ENCODE data around the gene CDH8. TPM values are rescaled to one million over a fixed set of nuclear protein-coding genes. Genes with fewer than 3 reads are reported as not detected.
"Not testable (repeated sequence)": the region's sequence is repeated elsewhere in the genome, so short reads cannot be mapped to it uniquely, and the experiment has no call there.

Gene CDH8
- total RNA-seq, 2 donors from 2014 or later = 1.2 TPM; not detected in 1

DNA sequence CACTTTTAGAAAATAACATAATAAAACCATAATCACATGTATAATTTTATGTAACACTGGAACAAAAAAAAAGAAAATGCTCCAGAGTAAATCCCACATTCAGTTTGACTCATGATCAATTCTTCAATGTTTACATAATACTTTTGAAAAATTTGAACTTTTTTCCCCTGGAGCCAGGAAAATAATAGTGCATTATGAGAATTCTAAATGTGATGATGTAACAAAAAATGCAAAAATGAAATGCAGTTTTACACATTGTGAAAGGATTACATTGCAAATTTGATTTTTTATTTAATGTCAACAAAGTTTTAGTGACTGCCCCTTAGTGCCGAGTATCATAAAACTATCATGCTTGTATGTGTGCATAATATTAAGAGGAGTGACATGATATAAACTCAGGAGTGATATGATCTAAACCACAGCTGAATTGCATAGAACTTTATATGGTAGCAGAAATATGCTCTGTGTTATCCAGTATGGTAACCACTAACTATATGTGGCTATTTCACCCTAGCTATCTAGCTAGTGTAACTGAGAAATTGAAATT, 238.2 kb downstream of the CDH8 start:
- H3K9me3 Mint-ChIP-seq = peaks cover 32% of the 10 kb centered on the region
- DNase-seq (ENCODE audit: low spot score) = no peak
- ATAC-seq = no peak
- H3K4me3 Mint-ChIP-seq = no peak overlapping the region
- peaks cover 27% of the 10 kb centered on the region for H3K36me3 Mint-ChIP-seq
- no peaks in the 10 kb centered on the region for H3K27me3 Mint-ChIP-seq
- H3K27ac Mint-ChIP-seq = no peak overlapping the region
- no peaks in the 10 kb centered on the region for H3K4me1 Mint-ChIP-seq (ENCODE audit: low read depth in 2 of 2)

DNA sequence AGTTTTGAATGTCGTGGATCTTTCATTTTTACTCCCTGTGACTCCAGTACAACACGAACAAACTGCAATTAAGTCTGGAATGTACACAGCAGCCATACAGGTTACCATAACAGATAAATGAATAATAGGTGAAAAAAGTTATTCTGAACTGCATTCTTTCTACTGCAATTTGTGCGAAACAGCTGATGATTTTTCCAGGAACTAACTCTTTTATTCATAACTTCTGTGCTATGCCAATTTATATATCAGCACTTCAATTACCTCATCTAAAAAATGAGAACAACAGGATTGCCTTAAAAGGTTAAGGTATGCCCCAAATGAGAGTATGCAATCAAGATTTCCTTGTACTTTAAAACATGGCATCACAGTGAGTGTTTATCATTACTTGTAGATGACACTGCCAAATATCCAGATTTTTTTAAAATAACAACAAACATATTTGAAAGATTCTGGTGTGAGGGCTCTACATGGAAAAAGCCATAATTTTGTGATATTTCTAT, 238.9 kb downstream of the CDH8 start:
- H3K9me3 Mint-ChIP-seq = peaks cover 32% of the 10 kb centered on the region
- H3K27ac Mint-ChIP-seq = no peak overlapping the region
- no peaks in the 10 kb centered on the region for H3K27me3 Mint-ChIP-seq
- peaks cover 27% of the 10 kb centered on the region for H3K36me3 Mint-ChIP-seq
- no peak overlapping the region for H3K4me3 Mint-ChIP-seq
- ATAC-seq (no peak), DNase-seq (ENCODE audit: low spot score) (no peak)
- H3K4me1 Mint-ChIP-seq (ENCODE audit: low read depth in 2 of 2) = no peaks in the 10 kb centered on the region

DNA sequence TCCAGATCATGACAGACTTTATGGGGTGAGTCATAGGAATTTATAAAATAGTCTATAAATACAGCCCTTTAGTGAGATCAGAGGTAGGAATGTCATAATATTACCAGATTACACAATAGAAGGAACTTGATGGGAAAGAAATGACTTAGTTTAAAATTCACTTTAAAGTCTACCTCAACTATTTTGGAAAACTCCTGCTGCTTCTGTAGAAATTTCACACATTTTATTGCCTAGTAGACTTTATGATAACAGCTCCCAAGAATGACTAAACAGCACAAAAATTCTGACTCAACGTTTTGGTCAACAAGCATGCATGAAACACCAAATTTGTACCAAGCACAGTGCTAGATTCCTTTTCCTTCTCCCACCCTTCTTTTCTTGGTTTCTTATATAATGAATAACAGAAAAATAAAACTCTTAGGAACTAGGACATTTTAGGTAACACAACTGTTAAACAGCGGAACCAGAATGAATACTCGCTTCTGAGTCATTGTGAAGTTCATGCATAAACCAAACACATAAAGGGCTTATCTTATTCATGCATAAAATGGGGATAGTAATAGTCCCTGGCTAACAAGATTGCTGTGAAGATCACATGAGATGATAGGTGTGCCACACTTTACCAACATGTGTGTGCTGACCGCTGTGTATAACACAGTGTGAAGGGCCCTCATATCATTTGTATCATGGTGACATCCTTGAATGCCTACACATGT, 243.9 kb downstream of the CDH8 start:
- DNase-seq (ENCODE audit: low spot score) (no peak), ATAC-seq (no peak)
- Mint-ChIP-seq H3K9me3 (peaks cover 22% of the 10 kb centered on the region), H3K4me3 (no peak overlapping the region), H3K27ac (no peak overlapping the region), H3K27me3 (no peaks in the 10 kb centered on the region), H3K4me1 (ENCODE audit: low read depth in 2 of 2) (no peaks in the 10 kb centered on the region), H3K36me3 (peaks cover 21% of the 10 kb centered on the region)

DNA sequence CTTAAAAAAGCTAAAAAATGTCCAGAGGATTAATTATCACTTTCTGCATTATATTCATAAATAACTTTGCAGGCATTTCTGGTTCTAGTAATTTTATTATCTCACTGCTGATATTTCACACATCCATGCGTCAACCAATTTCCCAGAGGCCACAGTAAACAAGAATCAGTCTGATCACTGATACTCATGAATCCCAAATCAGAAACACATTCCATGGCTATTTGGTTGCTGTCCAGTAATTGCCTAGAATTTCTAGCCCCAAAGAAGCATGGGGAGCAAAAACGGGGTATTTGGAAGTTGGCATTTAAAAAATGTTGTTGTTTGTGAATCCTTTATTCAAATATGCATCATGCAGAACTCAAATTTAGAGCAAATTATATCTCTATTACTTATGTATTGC, 244.8 kb downstream of the CDH8 start:
- Mint-ChIP-seq H3K36me3 (peaks cover 17% of the 10 kb centered on the region), H3K4me1 (ENCODE audit: low read depth in 2 of 2) (no peaks in the 10 kb centered on the region), H3K4me3 (no peak overlapping the region), H3K9me3 (peaks cover 18% of the 10 kb centered on the region), H3K27ac (no peak overlapping the region), H3K27me3 (no peaks in the 10 kb centered on the region)
- ATAC-seq = no peak
- no peak for DNase-seq (ENCODE audit: low spot score)

DNA sequence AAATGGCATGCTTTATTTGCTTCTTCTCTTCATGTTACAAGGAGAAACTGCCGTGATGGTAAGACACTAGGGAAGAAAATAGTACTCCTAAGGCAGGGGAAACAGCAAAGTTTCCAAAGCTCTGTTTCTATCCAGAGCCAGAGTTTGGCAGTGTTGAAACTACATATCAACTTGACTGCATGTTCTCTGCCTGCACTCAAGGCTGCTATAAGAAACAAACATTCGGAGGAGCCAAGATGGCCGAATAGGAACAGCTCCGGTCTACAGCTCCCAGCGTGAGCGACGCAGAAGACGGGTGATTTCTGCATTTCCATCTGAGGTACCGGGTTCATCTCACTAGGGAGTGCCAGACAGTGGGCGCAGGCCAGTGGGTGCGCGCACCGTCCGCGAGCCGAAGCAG, 254.4 kb downstream of the CDH8 start:
- ATAC-seq; H3K27ac Mint-ChIP-seq; DNase-seq (ENCODE audit: low spot score); H3K4me1 Mint-ChIP-seq (ENCODE audit: low read depth in 2 of 2); H3K36me3 Mint-ChIP-seq; H3K4me3 Mint-ChIP-seq; H3K27me3 Mint-ChIP-seq: not testable (repeated sequence)
- peaks cover 12% of the 10 kb centered on the region for H3K9me3 Mint-ChIP-seq

DNA sequence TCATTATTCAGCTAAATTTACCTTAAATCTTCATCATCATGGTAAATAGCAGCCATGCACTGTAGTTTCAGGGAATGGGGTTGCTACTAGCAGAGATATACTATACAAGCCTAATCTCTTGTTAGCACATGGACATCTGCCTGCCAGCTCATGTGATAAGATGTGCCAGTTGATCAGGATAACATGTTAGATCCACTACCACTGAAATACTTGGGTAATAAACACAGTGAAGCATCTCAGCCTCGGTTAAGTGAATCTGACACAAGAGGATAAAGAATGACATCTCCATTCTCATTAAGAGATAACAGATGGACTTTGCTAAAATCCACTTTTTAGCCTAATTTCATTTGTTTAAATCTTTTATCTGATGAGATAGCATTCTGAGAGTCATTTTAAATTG, 256.1 kb downstream of the CDH8 start:
- H3K4me3 Mint-ChIP-seq = no peak overlapping the region
- H3K9me3 Mint-ChIP-seq = peaks cover 17% of the 10 kb centered on the region
- H3K4me1 Mint-ChIP-seq (ENCODE audit: low read depth in 2 of 2) = no peaks in the 10 kb centered on the region
- H3K27me3 Mint-ChIP-seq = no peaks in the 10 kb centered on the region
- ATAC-seq (no peak), DNase-seq (ENCODE audit: low spot score) (no peak)
- no peak overlapping the region for H3K27ac Mint-ChIP-seq
- peaks cover 5% of the 10 kb centered on the region for H3K36me3 Mint-ChIP-seq

DNA sequence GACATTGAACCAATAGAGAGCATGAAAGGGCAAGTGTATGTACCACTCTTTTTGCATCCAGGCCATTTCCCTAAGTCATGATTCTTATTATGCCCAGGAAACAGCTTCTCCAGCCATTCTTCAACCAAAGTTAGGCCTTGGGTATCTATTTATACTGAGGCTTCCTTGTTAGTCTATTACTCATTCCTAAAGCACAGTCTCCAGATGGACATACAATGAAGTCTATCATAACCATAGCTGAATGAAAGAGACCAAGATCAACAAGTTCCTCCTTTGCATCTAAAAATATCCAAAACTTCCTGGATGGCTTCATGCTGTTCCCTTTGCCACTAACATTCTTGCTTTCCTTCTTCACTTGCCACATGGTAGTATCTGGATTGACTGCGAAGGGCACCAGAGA, 265.9 kb downstream of the CDH8 start:
- no peak overlapping the region for H3K4me3 Mint-ChIP-seq
- H3K4me1 Mint-ChIP-seq (ENCODE audit: low read depth in 2 of 2) = no peaks in the 10 kb centered on the region
- H3K9me3 Mint-ChIP-seq = peaks cover 11% of the 10 kb centered on the region
- ATAC-seq (no peak), DNase-seq (ENCODE audit: low spot score) (no peak)
- H3K27ac Mint-ChIP-seq = no peak overlapping the region
- H3K36me3 Mint-ChIP-seq = no peaks in the 10 kb centered on the region
- H3K27me3 Mint-ChIP-seq = no peaks in the 10 kb centered on the region

DNA sequence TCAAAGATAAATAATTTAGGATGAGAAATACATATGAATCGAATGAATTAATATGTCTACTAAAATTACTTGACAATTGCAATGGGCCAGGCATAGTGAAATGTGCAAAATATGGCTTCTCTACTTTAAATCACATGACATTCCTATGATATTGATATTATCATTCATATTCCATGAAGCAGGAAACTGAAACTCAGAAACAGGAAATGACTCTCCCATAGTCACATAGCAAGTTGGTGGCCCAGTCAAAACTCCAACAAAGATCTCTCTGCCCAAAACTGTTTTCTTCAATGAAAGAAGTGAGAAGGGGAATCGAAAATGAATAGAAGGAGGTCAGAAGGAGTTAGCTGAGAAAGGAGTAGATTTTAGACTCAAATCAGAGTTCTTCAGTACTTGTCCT, 272.2 kb downstream of the CDH8 start:
- no peak overlapping the region for H3K4me3 Mint-ChIP-seq
- H3K27ac Mint-ChIP-seq = no peak overlapping the region

DNA sequence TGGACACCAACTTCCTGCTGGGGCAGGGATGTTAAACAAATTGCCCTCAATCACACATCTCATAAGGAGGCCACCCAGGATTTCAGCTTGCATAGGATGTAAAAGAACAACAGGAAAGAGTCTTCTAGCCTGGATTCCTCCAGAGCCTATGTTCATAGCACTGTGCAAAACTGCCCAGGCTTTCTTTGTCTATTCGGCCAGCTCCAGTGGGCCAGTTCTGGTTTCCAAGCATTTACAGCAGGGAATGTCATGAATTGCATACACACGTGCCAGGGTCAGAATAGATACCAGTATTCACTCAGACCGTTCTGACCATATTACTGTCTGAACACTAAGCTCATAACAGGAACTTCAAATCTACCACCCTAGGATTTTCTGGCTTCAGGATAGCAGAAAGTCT, 273.2 kb downstream of the CDH8 start:
- Mint-ChIP-seq H3K27ac (no peak overlapping the region), H3K27me3 (no peaks in the 10 kb centered on the region), H3K36me3 (no peaks in the 10 kb centered on the region), H3K4me1 (ENCODE audit: low read depth in 2 of 2) (no peaks in the 10 kb centered on the region), H3K9me3 (peaks cover 11% of the 10 kb centered on the region), H3K4me3 (no peak overlapping the region)
- DNase-seq (ENCODE audit: low spot score) (no peak), ATAC-seq (no peak)

More for the DNA sequence above, 272.2 kb downstream of the CDH8 start:
- DNase-seq (ENCODE audit: low spot score) (no peak), ATAC-seq (no peak)
- Mint-ChIP-seq H3K4me1 (ENCODE audit: low read depth in 2 of 2) (no peaks in the 10 kb centered on the region), H3K9me3 (peaks cover 12% of the 10 kb centered on the region), H3K36me3 (no peaks in the 10 kb centered on the region), H3K27me3 (no peaks in the 10 kb centered on the region)

DNA sequence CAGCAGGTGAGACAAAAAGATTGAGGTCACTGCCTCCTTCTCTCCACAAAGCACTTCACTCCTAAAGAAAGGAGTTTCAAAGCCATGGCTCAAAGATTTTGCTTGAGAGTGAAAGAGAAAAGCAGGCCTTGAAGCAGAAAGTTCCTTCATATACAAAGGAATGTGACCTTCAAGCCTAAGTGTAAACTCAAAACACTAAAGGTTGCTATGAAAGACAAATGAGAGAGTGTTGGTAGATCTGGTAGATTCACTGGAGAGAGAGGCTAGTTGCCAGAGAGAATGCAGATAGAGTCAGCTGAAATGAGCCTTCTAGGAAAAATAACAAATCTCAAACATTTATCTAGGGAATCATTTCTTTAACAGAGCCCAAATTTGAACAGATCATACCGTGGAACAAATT, 305.2 kb downstream of the CDH8 start:
- Mint-ChIP-seq H3K9me3 (peaks cover 25% of the 10 kb centered on the region), H3K27me3 (no peaks in the 10 kb centered on the region), H3K27ac (no peak overlapping the region), H3K4me1 (ENCODE audit: low read depth in 2 of 2) (no peaks in the 10 kb centered on the region), H3K36me3 (peaks cover 4% of the 10 kb centered on the region), H3K4me3 (no peak overlapping the region)
- ATAC-seq = no peak
- DNase-seq (ENCODE audit: low spot score) = no peak

DNA sequence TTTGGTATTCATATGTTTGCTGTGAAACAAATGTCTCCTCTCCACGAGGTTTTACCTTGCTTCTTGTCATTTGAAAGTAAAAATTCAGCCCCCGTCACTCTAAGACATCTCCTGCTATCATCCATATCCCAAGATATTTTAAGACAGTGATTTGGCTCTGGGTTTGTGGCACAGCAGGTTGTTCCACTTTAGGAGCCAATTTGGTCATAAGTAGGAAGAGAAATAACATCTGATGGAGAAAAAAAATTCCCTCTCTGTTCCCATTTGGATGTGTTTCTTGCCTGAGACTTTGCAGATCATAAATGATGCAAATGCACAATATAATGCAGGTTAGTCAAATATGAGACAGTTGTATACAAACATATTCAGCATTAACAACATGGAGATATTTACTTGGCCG, 309.5 kb downstream of the CDH8 start:
- Mint-ChIP-seq H3K36me3 (no peaks in the 10 kb centered on the region), H3K4me1 (ENCODE audit: low read depth in 2 of 2) (no peaks in the 10 kb centered on the region), H3K27me3 (no peaks in the 10 kb centered on the region), H3K9me3 (peaks cover 13% of the 10 kb centered on the region), H3K4me3 (no peak overlapping the region), H3K27ac (no peak overlapping the region)
- ATAC-seq (no peak), DNase-seq (ENCODE audit: low spot score) (no peak)

DNA sequence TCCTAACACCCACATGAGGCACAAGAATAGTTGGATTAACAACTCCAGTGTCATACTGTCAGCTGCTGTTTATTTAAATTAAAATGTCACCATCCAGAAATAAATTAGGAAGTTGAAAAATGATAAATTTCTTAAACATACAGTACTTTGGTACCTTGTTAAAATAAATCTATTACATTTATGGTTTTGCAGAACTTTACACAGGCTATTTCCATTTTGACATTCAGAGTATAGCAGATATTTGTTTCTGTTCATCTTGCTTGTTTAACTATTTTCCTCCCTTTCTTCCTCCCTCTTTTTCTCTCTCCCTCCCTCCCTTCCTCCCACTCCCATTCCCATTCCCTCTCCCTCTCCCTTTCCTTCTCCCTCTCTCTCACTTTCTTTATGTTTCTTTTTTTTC, 310.1 kb downstream of the CDH8 start:
- H3K27ac Mint-ChIP-seq = no peak overlapping the region
- H3K36me3 Mint-ChIP-seq = no peaks in the 10 kb centered on the region
- no peaks in the 10 kb centered on the region for H3K27me3 Mint-ChIP-seq
- ATAC-seq (no peak), DNase-seq (ENCODE audit: low spot score) (no peak)
- peaks cover 12% of the 10 kb centered on the region for H3K9me3 Mint-ChIP-seq
- H3K4me3 Mint-ChIP-seq = no peak overlapping the region
- H3K4me1 Mint-ChIP-seq (ENCODE audit: low read depth in 2 of 2) = no peaks in the 10 kb centered on the region

DNA sequence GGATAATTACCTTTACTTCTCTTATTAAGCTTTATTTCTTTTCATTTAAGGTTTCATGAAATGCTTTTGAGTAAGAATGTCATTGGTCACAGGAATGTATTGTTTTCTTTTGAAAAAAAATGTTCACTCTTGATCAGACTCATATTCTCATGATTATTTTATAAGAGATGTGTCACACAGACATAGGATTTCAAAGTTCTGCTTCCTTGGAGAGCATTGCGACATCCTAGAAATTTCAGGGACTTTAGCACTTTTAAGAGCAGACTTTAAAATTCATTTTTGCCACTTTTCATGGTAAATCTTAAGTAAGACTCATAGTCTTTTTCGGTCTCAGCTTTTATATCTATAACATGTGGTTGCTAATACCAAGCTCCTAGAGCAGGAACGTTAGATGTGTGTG, 314.7 kb downstream of the CDH8 start:
- H3K4me3 Mint-ChIP-seq = no peak overlapping the region
- peaks cover 8% of the 10 kb centered on the region for H3K9me3 Mint-ChIP-seq
- no peaks in the 10 kb centered on the region for H3K4me1 Mint-ChIP-seq (ENCODE audit: low read depth in 2 of 2)
- H3K27ac Mint-ChIP-seq = no peak overlapping the region
- no peaks in the 10 kb centered on the region for H3K27me3 Mint-ChIP-seq
- ATAC-seq = no peak
- no peaks in the 10 kb centered on the region for H3K36me3 Mint-ChIP-seq
- DNase-seq (ENCODE audit: low spot score) = no peak

DNA sequence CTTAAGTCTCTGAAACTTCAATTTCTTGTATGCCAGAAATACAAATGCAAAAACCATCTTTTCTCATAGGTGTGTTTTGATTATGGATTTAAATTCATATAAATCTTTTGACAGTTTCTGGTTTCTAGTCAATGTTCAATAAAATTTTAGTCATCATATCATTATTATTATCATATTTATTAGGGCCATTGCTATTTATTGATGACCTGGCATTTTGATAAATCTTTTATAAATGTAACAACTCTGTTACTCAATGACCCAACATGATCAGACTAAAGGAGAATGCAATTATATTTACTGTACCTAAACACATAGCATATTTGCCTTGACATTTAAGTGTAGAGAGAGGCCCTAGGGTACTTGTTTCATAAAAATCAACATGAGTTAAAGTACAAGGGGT, 320.8 kb downstream of the CDH8 start:
- Mint-ChIP-seq H3K36me3 (no peaks in the 10 kb centered on the region), H3K27ac (no peak overlapping the region), H3K27me3 (no peaks in the 10 kb centered on the region), H3K4me3 (no peak overlapping the region), H3K4me1 (ENCODE audit: low read depth in 2 of 2) (no peaks in the 10 kb centered on the region), H3K9me3 (peaks cover 4% of the 10 kb centered on the region)
- ATAC-seq (no peak), DNase-seq (ENCODE audit: low spot score) (no peak)

DNA sequence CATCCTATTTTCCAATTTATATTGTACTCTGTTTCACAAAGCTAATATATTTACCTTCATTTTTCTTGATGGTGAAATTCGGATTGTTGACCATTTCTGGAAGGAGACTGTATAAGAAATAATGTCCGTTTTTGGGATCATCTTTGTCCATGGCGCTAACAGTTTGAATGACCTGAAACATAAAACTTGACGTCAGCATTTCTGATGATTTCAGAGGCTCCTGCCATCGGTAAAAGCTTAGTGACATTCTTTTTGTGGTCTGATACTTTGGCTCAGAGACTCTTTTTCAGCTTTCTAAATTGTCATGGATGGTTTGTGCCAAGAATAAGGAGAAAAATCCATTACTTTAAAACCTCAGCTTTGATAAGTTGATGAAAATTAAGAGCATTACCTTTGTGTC, 322.5 kb downstream of the CDH8 start:
- Mint-ChIP-seq H3K27ac (no peak overlapping the region), H3K4me1 (ENCODE audit: low read depth in 2 of 2) (no peaks in the 10 kb centered on the region), H3K27me3 (no peaks in the 10 kb centered on the region), H3K4me3 (no peak overlapping the region), H3K9me3 (no peaks in the 10 kb centered on the region), H3K36me3 (peaks cover 4% of the 10 kb centered on the region)
- no peak for DNase-seq (ENCODE audit: low spot score)
- ATAC-seq = no peak
